A673 (cell line): ENCODE results near the gene ERAP2. TPM values are rescaled to one million over a fixed set of nuclear protein-coding genes. Genes with fewer than 3 reads are reported as not detected.

Experiments used
- BruUV-seq: library from RNA; stranded (reverse); fragments of 400-500 nt; replicated peaks from 2 replicates; lab custom pipeline; 2021; lab: Mats Ljungman, UMichigan
- CTCF ChIA-PET: fragments of 300-600 bp; sonication (Branson Sonifier 250); formaldehyde crosslinking; loops from one replicate; lab custom pipeline; 2022; ENCODE audit warnings: antibody characterized with exemption; lab: Charles Lee
- POLR2A ChIA-PET: fragments of 300-600 bp; sonication (Branson Sonifier 250); formaldehyde crosslinking; loops from one replicate; lab custom pipeline; 2022; ENCODE audit warnings: antibody characterized with exemption; ENCODE audit not compliant: low non-redundant PET; lab: Charles Lee
- DNase-seq: peaks from one replicate; pipeline ENCODE4 v3.0.0-alpha.2; 2015; ENCODE audit warnings: low spot score
- H3K27ac ChIP-seq: fragments of 200-600 bp; sonication (generic); 2 replicates; pipeline ENCODE4 v1.5.1; 2016; ENCODE audit warnings: mixed run types, low read depth, mild to moderate bottlenecking, mixed read lengths, antibody characterized with exemption, low read length; ENCODE audit not compliant: poor library complexity, severe bottlenecking
- H3K27me3 ChIP-seq: fragments of 200-600 bp; sonication (generic); replicated peaks from 2 replicates; pipeline ENCODE4 v1.6.1; 2017; ENCODE audit warnings: mixed run types, low read depth, mild to moderate bottlenecking, mixed read lengths, antibody characterized with exemption, low read length; ENCODE audit not compliant: insufficient read depth, poor library complexity
- H3K36me3 ChIP-seq: fragments of 200-600 bp; sonication (generic); 2 replicates; pipeline ENCODE4 v1.6.1; 2016; ENCODE audit warnings: mixed run types, mild to moderate bottlenecking, mixed read lengths, antibody characterized with exemption, low read length; ENCODE audit not compliant: insufficient read depth, poor library complexity, severe bottlenecking
- H3K4me1 ChIP-seq: fragments of 200-600 bp; sonication (generic); 2 replicates; pipeline ENCODE4 v1.6.1; 2017; ENCODE audit warnings: mixed run types, mild to moderate bottlenecking, mixed read lengths, antibody characterized with exemption, low read length; ENCODE audit not compliant: insufficient read depth, poor library complexity, severe bottlenecking
- H3K4me3 ChIP-seq: fragments of 200-600 bp; sonication (generic); 2 replicates; pipeline ENCODE4 v1.5.1; 2016; ENCODE audit warnings: low read depth, mixed run types, mild to moderate bottlenecking, mixed read lengths, low read length; ENCODE audit not compliant: poor library complexity, severe bottlenecking
- H3K9me3 ChIP-seq: fragments of 200-600 bp; sonication (generic); 2 replicates; pipeline ENCODE4 v1.6.1; 2016; ENCODE audit warnings: mixed run types, low read depth, mild to moderate bottlenecking, mixed read lengths, antibody characterized with exemption, low read length; ENCODE audit not compliant: poor library complexity, severe bottlenecking
- EZH2 ChIP-seq: fragments of 200-600 bp; sonication (generic); IDR thresholded peaks from 2 replicates; pipeline ENCODE4 v1.6.1; 2017; ENCODE audit warnings: borderline replicate concordance, low read depth, mild to moderate bottlenecking, mixed read lengths, antibody characterized with exemption, low read length; ENCODE audit not compliant: poor library complexity, severe bottlenecking
- intact Hi-C: fragments of 100-400 bp; cut with micrococcal nuclease; formaldehyde crosslinking; loops from one replicate; pipeline ENCODE4 v1.10.0; 2022; ENCODE audit not compliant: unreplicated experiment
- total RNA-seq: library from RNA; stranded (reverse); gene quantifications from 2 replicates; pipeline ENCODE4 v1.2.3, GENCODE V29; 2021
- TF ChIP-seq, protein P1 (sequence below): fragments of 300-800, 200-600 bp; sonication (generic); conservative IDR thresholded peaks from 2 replicates; pipeline ENCODE4 v1.5.1; 2017; ENCODE audit warnings: low read depth, mild to moderate bottlenecking, antibody characterized with exemption, low read length, moderate library complexity, mixed read lengths

Gene ERAP2
- total RNA-seq, 1 experiment from 2014 or later, result 2.6 TPM

- TF ChIP-seq, protein P1, sequence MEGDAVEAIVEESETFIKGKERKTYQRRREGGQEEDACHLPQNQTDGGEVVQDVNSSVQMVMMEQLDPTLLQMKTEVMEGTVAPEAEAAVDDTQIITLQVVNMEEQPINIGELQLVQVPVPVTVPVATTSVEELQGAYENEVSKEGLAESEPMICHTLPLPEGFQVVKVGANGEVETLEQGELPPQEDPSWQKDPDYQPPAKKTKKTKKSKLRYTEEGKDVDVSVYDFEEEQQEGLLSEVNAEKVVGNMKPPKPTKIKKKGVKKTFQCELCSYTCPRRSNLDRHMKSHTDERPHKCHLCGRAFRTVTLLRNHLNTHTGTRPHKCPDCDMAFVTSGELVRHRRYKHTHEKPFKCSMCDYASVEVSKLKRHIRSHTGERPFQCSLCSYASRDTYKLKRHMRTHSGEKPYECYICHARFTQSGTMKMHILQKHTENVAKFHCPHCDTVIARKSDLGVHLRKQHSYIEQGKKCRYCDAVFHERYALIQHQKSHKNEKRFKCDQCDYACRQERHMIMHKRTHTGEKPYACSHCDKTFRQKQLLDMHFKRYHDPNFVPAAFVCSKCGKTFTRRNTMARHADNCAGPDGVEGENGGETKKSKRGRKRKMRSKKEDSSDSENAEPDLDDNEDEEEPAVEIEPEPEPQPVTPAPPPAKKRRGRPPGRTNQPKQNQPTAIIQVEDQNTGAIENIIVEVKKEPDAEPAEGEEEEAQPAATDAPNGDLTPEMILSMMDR, result no peak
- no peak for TF ChIP-seq EZH2
- Histone ChIP-seq H3K27me3 (no peaks in the 10 kb centered on the region), H3K27ac (no peak overlapping the region), H3K9me3 (no peaks in the 10 kb centered on the region), H3K4me1 (no peaks in the 10 kb centered on the region), H3K36me3 (no peaks in the 10 kb centered on the region), H3K4me3 (no peak overlapping the region)
- CTCF ChIA-PET, result no interaction called here
- POLR2A ChIA-PET, result no interaction called here
- no peak for DNase-seq
- intact Hi-C loops, result no loop called here
- BruUV-seq, result no TSS peak
These were observed 12.2 kb upstream of the ERAP2 start for GRCh38 chr5:96863949-96864584.

DNA sequence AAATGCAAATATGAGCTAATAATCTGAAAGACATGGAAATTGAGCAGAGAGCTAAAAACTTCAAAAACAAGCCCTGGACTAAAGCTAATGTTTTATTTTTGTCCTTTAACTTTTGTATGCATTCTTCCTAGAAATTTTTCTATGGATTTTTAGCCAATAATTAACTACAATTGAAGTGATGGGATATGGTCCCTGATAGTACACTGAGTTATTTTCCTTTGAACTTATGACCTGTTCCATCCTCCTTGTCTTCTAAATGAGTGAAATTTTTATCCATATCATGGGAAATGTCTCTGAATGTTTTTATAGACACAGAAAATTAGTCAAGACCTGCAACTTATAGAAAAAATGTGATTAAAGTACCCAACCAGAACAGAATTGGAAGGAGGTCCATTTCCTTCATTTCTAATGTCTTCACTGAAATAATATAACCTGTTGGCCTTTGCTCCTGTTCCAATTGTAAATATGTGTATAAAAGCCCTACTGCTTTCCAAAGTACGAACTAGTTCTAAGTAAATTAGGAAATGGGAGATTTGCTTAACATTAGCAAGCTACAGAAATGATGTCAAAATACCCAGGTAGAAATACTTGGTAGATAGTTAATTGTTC lies 11.3 kb upstream of the ERAP2 start:
- Histone ChIP-seq H3K4me1 (peaks cover under 1% of the 10 kb centered on the region), H3K27me3 (no peaks in the 10 kb centered on the region), H3K36me3 (no peaks in the 10 kb centered on the region), H3K4me3 (no peak overlapping the region), H3K27ac (no peak overlapping the region), H3K9me3 (no peaks in the 10 kb centered on the region)
- TF ChIP-seq, protein P1, result no peak
- no peak for TF ChIP-seq EZH2
- BruUV-seq, result no TSS peak
- CTCF ChIA-PET, result no interaction called here
- POLR2A ChIA-PET, result no interaction called here
- no peak for DNase-seq
- intact Hi-C loops, result loop anchor here (5.0 kb wide), 1 partner anchor 253 kb away; no protein-coding TSS in a partner anchor

GRCh38 chr5:96868603-96869371 lies 7.5 kb upstream of the ERAP2 start:
- TF ChIP-seq EZH2, result no peak
- TF ChIP-seq, protein P1, result peak; percentile 94
- peaks cover 3% of the 10 kb centered on the region for H3K4me1 ChIP-seq
- DNase-seq, result peak; percentile 77
- ChIA-PET CTCF (interaction anchor here (0.5 to 1.3 kb wide), 12 partner anchors 8 to 522 kb away, joined by 3 to 18 read pairs (median 3); partner anchors contain the start of gene LIX1), POLR2A (no interaction called here)
- H3K36me3 ChIP-seq, result no peaks in the 10 kb centered on the region
- no peaks in the 10 kb centered on the region for H3K27me3 ChIP-seq
- H3K4me3 ChIP-seq, result no peak overlapping the region
- intact Hi-C loops, result loop anchor here (1.0 to 5.0 kb wide), 4 partner anchors 114 to 294 kb away; partner anchors contain the start of gene LIX1
- H3K27ac ChIP-seq, result no peak overlapping the region
- H3K9me3 ChIP-seq, result no peaks in the 10 kb centered on the region
- BruUV-seq, result no TSS peak
